Stimulated activated CD4-positive, alpha-beta T cell treated with anti-CD3 and anti-CD28 coated beads, Interleukin-2, amount 100 ng/mL, for 24 hours (primary cell): Measurements from ENCODE around the gene ELAVL1.
"Not testable (repeated sequence)": the region's sequence is repeated elsewhere in the genome, so short reads cannot be mapped to it uniquely, and the experiment has no call there.

Experiments used
- DNase-seq, 2 donors: peaks; one replicate each; pipeline ENCODE4 v3.0.0-alpha.2; 2020

ELAVL1 gene

DNA sequence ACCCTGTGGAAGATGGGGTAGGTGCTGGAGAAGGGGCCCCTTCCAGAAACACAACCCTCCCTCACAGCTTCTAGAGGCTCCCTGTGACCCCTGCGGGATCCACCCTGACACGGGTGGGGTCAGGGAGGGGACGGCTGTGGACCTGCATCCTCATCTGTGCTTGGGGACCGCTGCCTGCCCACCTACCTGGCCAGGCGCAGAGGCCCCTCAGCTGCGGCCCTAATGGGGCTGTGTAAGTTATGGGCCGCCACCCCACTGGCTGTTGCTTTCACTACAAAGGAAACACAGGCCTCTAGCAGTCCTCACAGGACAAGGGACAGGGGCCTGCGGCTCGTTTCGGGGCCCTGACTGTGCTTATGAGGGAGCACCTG is 72.5 kb downstream of the ELAVL1 start:
- no peak for DNase-seq

GRCh38 chr19:7932276-7932929 is 73.0 kb downstream of the ELAVL1 start:
- no peak for DNase-seq

DNA sequence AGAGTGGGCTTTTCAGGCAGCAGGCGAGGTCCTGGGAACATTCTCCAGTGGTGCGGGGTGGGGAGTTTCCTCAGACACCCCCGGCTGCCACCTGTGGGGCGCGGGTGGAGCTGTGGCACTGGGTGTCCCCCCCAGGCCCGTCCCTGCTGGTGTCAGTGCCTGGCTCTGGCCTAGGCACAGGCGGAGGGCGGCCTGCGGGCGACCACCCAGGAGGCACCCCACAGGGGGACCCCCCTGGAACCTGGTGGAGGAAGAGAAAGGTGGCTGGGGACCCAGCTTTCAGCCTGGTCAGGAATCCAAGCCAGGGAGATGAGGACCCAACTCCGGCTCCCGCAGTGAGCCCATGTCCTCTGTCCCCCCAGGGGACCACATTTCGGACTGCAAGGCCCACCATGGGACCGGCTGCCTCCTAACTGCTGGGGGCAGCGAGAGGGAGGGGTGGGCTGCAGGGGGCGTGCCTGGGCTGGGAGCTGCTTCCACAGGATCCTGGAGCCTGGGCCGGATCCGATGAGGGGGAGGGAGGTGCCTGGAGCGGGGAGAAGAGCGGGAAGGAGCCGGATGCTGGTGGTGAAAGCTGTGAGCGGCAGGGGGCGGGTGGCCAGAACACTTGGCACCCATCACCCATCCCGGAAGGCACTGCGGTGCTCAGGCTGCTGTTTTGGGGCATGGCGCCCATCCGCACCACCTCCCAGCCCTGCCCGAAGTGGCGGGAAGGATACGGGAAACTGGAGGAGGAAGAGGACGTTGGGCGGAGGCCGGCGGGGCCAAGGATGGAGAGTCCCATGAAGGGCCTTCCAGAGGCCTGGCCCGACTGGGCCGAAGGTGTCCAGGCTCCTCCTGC is 74.0 kb downstream of the ELAVL1 start:
- DNase-seq = no peak

GRCh38 chr19:7930765-7931164 is 74.7 kb downstream of the ELAVL1 start:
- DNase-seq = no peak

- not testable (repeated sequence) for DNase-seq
Observed at GRCh38 chr19:7930030-7930429, 75.4 kb downstream of the ELAVL1 start.

- DNase-seq = peak; percentile 67 to 68
Observed at GRCh38 chr19:7928741-7929701, 76.4 kb downstream of the ELAVL1 start.

GRCh38 chr19:7928334-7928706 is 77.1 kb downstream of the ELAVL1 start:
- no peak for DNase-seq

DNA sequence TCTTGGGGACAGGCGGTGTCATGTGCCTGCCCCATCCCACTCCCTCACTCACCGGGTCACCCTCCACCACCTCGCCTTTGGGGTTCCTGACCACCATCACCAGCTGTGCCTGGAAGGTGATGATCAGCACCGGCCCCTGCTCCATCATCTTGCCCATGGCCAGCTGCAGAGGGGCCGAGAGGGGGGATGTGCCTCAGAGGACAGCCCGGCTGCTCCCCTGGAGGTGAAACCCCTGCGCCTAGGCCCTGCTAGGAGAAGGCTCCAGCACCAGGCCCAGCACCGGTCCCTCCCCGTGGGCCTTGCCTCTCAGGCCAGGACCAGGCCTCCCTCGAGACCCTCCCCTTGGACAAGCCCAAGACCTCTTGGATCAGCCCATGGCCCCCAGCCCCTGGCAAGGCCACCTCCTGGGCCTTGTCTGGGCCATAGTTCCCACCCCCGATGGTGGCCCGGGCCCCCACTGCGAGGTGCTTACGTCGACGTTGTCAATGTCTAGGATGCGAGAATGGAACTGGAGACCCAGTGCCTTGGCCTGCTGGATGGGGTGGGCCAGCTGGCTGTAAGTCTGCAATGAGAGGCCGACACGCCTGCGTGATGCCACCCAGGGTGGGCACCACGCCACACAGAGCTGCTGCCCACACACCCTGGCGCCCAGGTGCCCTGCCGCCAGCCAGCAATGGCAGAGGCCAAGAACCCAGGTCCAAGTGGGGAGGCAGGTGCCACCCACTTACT is 77.7 kb downstream of the ELAVL1 start:
- DNase-seq = no peak

- DNase-seq = no peak
Observed at GRCh38 chr19:7926727-7927604, 78.5 kb downstream of the ELAVL1 start.

GRCh38 chr19:7926021-7926726 is 79.3 kb downstream of the ELAVL1 start, which contains the start of gene CTXN1:
CTXN1 (minus strand) TSS chr19:7926135; CDS start chr19:7925538, 597 bp downstream.
- peak; percentile 81 to 84 for DNase-seq

GRCh38 chr19:7925171-7925851 is 80.1 kb downstream of the ELAVL1 start:
- DNase-seq = peak; percentile 80 to 86

GRCh38 chr19:7924651-7925170 is 80.7 kb downstream of the ELAVL1 start:
- no peak for DNase-seq

DNA sequence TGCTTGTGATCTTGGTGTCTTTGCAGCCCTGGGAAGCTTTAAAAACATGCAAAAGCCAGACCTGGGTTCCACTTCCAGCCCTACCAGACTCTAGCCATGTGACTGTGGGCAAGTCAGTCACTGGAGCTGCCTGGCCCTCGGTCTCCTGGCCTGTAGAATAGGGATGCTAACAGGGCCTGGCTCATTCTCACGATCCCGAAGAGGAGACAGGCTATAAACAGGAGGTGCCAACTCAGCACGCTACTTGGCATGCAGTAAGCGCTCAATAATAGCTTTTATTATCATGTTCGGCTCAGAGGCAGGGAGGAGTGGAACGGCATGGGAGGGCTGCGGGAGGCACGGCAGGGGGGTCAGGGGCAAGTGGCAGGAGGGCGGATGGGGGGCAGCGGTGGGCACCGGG is 81.2 kb downstream of the ELAVL1 start:
- DNase-seq = no peak

DNA sequence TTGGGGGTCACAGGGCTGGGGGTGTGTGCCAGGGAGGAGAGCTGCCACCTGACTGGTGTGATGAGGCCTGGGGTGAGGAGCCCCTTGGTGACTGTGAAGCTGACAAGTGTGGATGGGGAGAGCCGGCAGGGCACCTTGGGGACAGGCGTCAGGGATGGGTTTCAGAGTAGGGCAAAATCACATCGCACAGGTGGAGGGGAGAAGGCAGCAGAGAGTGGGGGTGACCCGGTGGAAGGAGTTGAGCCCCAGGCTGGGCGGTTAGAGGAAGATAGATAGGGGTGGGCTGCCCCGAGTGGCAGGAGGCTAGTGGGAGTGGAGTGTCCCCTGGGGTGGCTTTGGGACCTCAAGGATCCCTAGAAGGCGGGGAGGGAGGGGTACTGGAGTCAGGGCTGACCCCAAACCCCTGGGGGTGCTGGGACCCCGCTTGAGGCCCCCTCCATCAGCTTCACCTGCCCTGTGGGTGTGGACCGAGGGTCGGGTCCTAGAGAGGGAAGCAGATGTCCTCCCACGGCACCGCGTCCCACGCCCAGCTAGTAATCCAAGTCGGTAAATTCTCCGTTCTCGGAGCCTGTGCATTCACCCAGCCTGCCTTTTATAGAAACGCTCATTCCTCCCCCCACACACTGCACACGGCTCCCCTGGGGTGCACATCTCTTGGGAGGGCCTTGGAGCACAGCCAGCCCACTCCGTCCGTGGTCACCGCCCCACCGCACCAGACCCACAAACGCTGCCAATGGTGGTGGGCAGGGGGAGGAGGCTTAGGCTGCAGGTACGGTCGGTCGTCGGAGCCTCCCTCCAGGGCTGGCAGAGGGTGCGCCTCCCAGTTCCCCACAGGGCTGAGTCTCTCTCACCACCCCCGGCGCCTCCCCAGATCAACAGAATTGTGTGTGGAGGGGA is 81.9 kb downstream of the ELAVL1 start:
- DNase-seq = no peak

GRCh38 chr19:7922836-7923195 is 82.6 kb downstream of the ELAVL1 start:
- no peak for DNase-seq

DNA sequence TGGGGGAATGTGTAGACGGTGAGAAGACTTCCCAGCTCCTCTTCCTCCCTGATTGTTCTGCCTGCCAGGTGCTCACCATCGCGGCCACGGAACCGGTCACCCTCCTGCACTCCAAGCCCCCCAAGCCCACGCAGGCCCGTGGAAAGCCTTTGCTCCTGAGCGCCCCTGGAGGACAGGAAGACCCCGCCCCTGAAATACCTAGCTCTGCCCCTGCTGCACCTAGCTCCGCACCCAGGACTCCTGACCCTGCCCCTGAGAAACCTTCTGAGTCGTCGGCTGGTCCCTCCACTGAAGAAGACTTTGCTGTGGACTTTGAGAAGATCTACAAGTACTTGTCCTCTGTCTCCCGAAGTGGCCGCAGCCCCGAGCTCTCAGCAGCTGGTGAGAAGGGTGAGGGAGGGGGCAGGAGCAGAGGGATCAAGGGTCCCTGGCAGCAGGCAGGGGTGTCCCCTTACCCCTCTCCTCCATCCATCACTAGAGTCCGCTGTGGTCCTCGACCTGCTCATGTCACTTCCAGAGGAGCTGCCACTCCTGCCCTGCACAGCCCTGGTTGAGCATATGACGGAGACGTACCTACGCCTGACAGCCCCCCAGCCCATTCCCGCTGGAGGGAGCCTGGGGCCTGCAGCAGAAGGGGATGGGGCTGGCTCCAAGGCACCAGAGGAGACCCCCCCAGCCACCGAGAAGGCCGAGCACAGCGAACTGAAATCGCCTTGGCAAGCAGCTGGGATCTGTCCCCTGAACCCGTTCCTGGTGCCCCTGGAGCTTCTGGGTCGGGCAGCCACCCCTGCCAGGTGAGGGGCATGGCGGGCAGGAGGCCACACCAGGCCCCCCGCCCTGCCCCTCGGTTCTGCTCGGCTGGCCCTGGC is 83.2 kb downstream of the ELAVL1 start:
- DNase-seq = no peak

DNA sequence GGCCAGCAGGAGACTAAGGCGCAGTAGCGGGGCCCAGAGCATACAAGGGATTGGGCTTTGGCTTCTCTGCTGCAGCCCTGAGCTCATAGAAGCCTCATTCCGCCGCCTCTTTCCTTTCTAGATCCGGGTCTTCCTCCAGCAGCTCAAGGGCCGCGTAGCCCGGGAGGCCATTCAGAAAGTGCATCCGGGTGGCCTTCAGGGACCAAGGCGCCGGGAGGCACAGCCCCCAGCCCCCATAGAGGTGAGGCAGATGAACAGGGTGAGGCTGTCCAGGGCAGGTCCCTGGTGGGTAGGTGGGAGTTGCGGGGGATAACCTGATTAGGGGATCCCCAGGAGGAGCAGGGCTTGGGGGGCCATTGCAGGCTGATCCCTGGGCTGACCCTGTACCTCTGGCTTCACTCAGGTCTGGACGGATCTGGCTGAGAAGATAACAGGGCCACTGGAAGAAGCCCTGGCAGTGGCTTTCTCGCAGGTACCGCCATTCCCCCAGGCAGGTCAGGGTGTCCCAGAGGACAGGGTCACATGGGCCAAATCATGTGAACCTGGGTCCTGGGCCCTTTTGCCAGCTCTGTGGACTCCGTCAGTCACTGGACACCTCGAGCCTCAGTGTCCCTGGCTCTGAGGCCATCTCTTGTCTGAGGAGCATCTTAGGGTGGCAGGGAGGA is 84.0 kb downstream of the ELAVL1 start:
- DNase-seq = no peak
